Measurements from ENCODE around the gene LRRC46.

LRRC46 gene

DNA sequence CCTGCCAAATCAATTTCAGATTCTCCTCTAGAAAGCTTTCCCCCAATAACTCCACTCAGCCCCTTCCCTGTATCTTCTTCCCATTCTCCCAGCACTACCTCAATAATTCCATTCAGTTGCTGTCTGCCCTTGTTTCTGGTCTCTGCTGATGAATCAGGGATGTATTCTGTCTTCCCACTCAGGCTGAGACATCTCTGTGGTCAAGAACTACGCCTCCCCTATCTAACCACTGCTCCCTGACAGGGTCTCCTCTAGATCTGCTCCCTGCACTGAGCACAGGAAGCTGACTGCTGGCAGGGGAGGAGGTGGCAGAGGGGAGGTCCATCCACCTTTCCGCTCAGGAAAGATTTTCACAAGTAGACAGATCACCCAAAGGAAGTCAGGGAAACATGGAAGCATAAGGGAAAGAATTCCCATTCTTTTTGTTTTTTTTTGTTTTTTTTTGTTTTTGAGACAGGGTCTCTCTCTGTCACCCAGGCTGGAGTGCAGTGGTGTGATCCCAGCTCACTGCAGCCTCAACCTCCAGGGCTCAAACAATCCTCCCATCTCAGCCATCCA, 47.6 kb downstream of the LRRC46 start:
- DNase-seq: no peak

DNA sequence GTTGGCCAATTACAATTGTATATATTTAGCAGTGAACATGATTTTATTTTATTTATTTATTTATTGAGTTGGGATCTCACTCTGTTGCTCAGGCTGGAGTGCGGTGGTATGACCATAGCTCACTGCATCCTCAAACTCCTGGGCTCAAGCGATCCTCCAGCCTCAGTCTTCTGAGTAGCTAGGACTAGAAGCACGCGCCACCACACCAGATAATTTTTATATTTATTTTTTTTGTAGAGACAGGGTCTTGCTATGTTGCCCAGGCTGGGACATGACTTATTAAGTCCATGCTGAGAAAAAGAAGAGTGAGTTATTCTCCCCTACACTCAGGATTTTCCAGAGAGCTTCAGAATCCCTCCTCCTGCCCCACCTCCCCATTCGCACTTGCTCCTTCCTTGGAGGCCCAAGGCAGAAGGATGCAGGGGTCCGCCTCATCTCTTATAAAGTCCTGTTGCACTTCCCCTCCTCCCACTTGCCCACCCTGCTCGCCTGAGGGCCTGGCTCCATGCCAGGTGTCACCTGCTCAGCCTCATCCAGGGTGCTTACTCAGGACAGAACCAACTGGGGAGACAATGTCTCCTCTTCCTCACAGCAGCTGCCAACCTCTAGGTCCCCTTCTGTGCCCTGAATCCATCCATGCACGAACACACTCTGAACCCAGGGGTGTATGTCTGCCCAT, 48.4 kb downstream of the LRRC46 start:
- DNase-seq: no peak

GRCh38 chr17:47882247-47882646, 50.8 kb downstream of the LRRC46 start:
- no peak for DNase-seq

DNA sequence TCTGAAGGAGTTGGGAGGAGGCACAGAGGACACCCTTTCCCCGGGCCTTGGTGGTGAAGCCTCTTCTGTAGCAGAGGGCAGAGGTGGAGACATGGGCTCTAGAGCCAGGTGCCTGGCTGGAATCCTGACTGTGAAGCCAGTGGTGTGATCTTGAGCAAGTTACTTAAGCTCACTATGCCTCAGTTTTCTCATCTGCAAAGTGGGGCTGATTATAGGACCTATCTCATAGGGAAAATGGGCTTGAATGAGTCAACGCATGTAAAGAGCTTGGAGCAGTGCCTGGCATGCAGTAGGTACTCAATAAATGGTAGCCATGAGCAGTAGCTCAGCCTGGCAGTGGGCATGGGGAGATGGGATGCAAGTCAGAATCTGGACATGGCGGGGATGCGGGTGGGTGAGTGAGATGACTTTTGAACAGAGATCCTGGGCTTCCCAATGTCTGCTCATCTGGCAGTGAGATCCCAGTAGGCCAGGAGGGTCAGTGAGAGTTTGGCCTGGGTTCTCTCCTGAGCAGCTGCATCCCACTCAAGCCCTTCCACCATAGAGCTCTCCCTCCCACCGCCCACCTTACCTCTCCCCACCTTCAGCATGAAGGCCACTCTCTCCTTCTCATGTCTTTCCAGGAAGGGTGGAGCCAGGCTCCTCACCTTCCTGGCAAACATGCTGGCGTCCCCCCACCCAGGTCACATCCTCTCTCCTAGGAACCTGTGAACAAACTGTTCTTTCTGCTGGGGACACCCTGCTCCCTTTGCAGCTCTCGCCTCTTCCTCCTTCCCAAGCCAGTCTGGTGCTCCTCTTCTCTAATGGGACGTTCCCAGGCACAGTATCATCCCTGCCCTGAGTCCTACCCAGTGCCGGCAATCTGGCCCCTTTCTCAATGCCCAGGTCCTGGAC, 51.5 kb downstream of the LRRC46 start:
- DNase-seq: no peak

DNA sequence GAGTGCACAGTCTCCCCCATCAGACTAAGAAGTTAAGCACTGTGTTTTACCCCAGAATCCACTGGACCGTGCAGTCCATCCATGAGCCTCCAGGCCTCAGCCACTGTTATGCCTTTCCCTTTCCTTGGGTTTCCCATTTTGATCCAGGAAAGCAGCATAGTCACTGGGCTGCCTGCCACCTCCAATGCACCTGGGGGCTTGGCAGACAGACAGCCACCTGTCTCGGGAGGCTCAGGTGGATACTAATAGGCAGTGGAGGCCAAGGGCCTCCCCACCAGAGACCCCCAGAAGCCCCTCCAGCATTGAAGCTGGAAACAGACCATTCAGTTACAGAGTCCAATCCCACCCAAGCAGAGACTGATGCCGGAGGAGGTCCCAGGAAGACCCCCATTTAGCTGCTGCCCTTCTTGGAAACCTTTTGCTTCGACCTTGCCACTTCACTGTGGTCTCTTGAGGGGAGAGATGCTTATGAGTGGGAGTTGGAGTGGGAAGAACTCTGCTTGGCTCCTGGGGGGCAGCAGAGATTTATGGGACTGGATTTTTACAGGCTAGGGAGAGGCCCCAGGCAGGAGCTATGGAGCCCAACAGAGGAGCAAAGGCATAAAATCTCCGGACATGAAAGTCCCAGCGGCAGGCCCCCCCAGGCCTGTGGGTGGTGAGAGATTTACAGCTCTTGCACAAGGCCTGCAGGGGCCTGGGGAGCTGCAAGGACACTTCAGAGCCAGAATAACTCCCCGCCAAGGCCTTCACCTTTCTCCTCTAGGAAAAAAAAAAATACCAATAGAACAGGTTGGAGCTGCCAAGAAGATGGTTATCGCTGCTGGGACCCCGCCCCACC, 52.3 kb downstream of the LRRC46 start:
- no peak for DNase-seq

- DNase-seq: no peak
These were observed 52.9 kb downstream of the LRRC46 start for GRCh38 chr17:47884427-47884740.

DNA sequence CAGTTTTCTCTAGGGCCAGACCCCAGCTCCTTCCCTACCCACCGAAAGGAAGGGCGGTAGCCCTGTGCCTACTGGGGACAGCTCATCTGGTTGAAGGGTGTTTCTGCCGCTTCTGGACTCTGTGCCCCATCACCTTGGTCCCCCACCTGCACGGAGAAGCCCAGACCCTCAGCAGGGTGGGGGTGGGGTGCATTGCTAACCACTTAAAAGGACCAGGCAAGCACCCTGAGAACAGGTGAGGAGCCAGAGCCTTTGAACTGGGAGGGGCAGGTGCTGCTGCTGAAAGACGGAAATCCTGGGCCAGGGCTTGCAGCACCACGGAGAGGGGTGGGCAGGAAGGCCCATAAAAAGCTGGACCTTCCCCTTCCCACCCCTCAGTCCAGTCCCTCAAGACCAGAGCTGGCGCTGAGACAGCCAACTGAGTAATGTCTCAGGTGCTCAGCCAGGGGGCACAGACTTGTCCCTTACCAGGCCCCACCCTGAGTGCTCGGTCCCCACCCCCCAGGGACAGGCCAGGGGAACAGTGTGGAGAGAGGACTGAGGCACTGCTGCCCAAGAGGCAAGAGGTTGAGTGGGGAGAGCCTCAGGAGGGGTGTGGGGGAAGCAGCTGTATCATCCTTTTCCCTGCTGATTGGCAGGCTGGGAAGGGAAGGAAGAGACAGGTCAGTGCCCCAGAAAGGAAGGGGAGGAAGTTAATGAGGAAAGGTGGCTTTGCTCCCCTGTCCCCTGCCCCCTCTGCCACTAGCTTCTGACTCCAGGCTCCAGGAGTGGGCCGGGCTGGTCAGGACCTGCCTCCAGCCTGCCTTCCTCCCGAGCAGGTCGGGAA, 53.6 kb downstream of the LRRC46 start:
- DNase-seq: no peak
